ENCODE measurements around the gene ITGAV.

GRCh38 chr2:186542002-186542401 is 47.9 kb upstream of the ITGAV start:
- no peak for TF ChIP-seq CTCF (IDR thresholded peaks at IDR 0.05; ENCODE audit: poor library complexity)
- TF ChIP-seq EZH2 (IDR thresholded peaks at IDR 0.05; ENCODE audit: borderline replicate concordance), result no peak
- no peak for TF ChIP-seq EZH2phosphoT487 (IDR thresholded peaks at IDR 0.05; ENCODE audit: low read depth, severe bottlenecking, unreplicated experiment)

All from hepatocyte (in vitro differentiated cells).